ENCODE results near the gene PLEKHG5. TPM values are rescaled to one million over a fixed set of nuclear protein-coding genes. Genes with fewer than 3 reads are reported as not detected.

The PLEKHG5 gene
- total RNA-seq, 4 donors from 2014 or later: 72.5 to 170 (median 99.8) TPM

DNA sequence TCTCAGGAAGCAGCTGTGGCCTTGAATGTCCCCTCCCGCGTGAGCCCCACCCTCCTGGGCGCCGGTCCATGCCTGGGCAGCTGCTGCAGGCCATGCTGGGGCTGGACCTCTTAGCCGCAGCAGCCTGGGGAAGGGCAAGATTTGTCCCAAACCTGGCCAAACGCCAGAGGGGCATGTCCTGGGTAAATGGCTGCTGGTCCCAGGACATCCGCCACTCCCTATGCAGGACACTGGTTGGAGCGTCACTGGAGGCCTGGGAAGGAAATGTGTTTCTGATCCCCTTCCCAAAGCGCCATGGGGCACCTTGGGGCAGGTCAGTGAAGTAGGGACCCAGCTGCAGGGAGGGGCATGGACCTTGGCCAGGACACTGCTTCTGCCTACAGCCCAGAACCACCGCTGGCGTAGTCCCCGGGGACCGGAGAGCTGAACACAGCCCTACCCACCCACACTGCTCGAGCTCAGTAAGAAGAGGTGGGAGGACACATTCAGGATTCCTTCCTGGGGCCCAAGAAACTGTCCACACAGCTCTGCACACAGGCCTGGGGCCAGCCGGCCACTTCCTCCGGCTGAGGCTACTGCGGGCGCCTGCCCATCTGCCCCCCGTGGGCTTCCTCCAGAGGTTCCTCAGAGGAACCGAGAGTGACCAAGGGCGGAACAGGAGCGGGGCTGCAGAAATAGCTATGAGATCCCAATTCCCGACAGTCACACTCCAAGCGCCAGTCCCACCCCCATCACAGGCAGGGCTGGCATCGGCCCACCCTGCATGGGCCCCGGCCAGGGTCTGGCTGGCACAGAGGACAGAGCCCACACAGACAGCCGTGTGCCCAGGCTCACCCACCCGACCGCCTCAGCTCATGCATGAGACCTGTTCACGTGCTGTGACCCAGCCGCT lies 10.8 kb upstream of the PLEKHG5 start:
- TF ChIP-seq POLR2A (IDR thresholded peaks at IDR 0.05): no peak
- TF ChIP-seq, protein P1, sequence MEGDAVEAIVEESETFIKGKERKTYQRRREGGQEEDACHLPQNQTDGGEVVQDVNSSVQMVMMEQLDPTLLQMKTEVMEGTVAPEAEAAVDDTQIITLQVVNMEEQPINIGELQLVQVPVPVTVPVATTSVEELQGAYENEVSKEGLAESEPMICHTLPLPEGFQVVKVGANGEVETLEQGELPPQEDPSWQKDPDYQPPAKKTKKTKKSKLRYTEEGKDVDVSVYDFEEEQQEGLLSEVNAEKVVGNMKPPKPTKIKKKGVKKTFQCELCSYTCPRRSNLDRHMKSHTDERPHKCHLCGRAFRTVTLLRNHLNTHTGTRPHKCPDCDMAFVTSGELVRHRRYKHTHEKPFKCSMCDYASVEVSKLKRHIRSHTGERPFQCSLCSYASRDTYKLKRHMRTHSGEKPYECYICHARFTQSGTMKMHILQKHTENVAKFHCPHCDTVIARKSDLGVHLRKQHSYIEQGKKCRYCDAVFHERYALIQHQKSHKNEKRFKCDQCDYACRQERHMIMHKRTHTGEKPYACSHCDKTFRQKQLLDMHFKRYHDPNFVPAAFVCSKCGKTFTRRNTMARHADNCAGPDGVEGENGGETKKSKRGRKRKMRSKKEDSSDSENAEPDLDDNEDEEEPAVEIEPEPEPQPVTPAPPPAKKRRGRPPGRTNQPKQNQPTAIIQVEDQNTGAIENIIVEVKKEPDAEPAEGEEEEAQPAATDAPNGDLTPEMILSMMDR (IDR thresholded peaks at IDR 0.05): no peak
- WGBS, 2 donors: 67 to 69% methylated on average over 25 to 29 of the region's 31 CpGs
- intact Hi-C loops (cut with DNase I; ENCODE audit: low total_unique reads): no loop called here
- peak in 1 of 2 donors; percentile 94 for DNase-seq (ENCODE audit: low spot score in 2 of 2)
- H3K4me3 ChIP-seq (ENCODE audit: low read depth, poor library complexity, severe bottlenecking): no peak overlapping the region

DNA sequence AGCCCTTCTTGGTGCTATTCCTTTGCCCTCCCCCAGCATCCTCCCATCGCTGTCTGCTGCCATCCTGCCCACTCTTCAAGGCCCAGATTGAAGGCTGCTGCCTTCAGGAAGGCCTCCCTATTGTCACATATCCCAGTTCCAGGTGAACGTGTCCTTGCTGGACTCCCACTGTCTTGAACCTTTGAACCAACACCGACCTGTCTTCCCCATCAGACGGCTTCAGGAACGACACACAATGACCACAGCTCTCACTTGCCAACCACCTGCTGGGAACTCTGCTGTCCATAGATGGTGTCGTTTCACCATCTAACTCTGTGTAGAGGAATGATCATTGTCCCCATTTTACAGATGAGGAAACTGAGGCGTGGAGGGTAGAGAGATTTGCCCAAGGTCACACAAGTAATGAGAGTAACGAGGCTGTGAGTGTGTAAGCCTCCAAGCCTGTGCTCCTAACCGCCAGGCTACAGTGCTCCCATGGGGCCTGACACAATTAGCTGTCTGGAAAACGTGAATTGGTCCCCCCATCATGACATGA lies 9.9 kb upstream of the PLEKHG5 start:
- 75 to 84% methylated on average over 10 of the region's 10 CpGs for WGBS, 2 donors
- no peak overlapping the region for H3K4me3 ChIP-seq (ENCODE audit: low read depth, poor library complexity, severe bottlenecking)
- intact Hi-C loops (cut with DNase I; ENCODE audit: low total_unique reads): no loop called here
- no peak for TF ChIP-seq POLR2A (IDR thresholded peaks at IDR 0.05)
- TF ChIP-seq, protein P1 (IDR thresholded peaks at IDR 0.05): no peak
- DNase-seq (ENCODE audit: low spot score in 2 of 2): no peak

DNA sequence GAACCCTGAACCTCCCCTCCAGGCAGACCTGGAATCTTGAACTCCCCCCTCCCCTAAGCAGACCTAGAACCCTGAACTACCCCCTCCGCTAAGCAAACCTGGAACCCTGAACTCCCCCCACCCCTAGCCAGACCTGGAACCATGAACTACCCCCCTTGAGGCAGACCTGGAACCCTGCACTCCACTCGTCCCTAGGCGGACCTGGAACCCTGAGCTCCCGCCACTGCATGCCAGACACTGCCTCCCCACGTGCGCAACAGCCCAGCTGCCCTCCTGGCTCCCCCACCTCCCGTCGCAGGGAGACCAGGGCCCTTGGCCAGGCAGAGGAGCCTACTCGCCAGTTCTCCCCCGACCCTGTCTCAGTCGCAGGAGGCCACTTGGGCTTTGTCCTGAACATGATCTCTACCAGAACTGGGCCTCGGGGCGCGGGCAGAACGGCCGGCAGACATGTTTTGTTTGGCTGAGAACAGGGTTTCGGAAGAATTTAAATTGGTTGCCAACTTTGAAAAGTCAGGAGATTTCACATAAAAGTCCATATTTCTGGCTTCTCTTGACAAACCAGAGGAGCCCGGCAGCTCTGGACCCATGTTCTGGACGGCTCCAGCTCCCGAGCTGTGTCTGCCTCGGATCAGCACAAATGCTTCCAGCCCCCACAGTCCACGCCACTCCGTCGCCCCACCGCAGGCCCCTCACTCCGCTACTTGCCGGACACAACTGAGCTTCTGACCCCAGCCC lies 9.2 kb upstream of the PLEKHG5 start:
- intact Hi-C loops (cut with DNase I; ENCODE audit: low total_unique reads): no loop called here
- WGBS, 2 donors: 72 to 75% methylated on average over 26 to 27 of the region's 27 CpGs
- DNase-seq (ENCODE audit: low spot score in 2 of 2): no peak
- no peak overlapping the region for H3K4me3 ChIP-seq (ENCODE audit: low read depth, poor library complexity, severe bottlenecking)
- TF ChIP-seq POLR2A (IDR thresholded peaks at IDR 0.05): no peak
- TF ChIP-seq, protein P1 (IDR thresholded peaks at IDR 0.05): no peak

DNA sequence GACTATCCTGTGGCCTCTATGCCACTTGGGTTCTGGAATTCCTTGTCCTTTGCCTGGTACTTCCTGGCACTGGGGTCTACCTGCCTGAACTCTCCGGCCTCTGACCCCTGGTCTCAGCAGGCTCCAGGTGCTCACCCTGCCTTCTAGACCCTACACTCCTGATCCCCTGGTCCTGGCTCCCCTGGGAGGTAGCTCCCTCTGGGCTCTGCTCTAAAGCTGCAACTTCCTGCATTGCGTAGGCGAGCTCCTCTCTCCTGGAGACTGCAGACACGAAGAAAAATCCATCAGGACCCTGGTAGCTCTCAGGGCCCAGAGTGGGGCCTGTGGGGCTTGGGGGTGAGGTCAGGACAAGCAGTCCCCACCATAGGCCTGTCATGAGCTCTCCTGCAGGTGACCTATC lies 7.8 kb upstream of the PLEKHG5 start:
- no peak overlapping the region for H3K4me3 ChIP-seq (ENCODE audit: low read depth, poor library complexity, severe bottlenecking)
- 79 to 93% methylated on average over 4 of the region's 4 CpGs for WGBS, 2 donors
- no peak for TF ChIP-seq POLR2A (IDR thresholded peaks at IDR 0.05)
- TF ChIP-seq, protein P1 (IDR thresholded peaks at IDR 0.05): no peak
- no peak for DNase-seq (ENCODE audit: low spot score in 2 of 2)
- intact Hi-C loops (cut with DNase I; ENCODE audit: low total_unique reads): no loop called here

DNA sequence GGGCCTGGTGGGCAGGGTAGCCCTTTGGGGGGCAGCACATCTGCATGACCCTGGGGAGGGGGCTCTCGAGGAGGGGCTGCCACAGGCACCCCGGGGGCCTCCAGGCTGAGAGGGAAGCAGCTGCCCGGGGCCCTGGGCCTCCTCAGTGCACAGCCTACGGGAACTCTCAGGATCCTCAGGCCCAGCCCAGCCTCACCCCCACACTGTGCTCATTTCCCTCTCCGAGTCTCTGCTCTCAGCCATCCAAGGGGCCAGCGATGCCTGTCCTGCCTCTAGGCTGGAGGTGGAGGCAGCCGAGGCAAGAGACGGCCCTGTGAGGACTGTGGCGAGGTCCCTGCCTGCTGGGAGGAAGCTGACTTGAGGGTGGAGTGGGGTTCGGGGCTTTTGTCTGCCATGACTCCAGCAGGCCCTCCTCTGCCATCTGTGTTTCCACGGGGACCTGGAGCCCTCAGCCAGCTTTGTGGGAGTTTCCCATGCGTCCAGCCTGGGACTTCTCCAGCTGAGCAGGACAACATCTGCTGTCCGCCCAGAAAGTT lies 7.2 kb upstream of the PLEKHG5 start:
- H3K4me3 ChIP-seq (ENCODE audit: low read depth, poor library complexity, severe bottlenecking): no peak overlapping the region
- no peak for TF ChIP-seq POLR2A (IDR thresholded peaks at IDR 0.05)
- TF ChIP-seq, protein P1 (IDR thresholded peaks at IDR 0.05): no peak
- WGBS, 2 donors: 51 to 68% methylated on average over 12 to 13 of the region's 13 CpGs
- intact Hi-C loops (cut with DNase I; ENCODE audit: low total_unique reads): no loop called here
- no peak for DNase-seq (ENCODE audit: low spot score in 2 of 2)

All from lower leg skin (tissue), 4 donors.